HG03342 (cell line): ENCODE data around the gene ANKRD24.
"Not testable (repeated sequence)": the region's sequence is repeated elsewhere in the genome, so short reads cannot be mapped to it uniquely, and the experiment has no call there.

Experiments used
- ATAC-seq: cut with Tn5 transposase; IDR thresholded peaks from one replicate; pipeline ENCODE4 v1.9.1; 2021; ENCODE audit warnings: mild to moderate bottlenecking, moderate library complexity; ENCODE audit not compliant: unreplicated experiment

ANKRD24 gene

DNA sequence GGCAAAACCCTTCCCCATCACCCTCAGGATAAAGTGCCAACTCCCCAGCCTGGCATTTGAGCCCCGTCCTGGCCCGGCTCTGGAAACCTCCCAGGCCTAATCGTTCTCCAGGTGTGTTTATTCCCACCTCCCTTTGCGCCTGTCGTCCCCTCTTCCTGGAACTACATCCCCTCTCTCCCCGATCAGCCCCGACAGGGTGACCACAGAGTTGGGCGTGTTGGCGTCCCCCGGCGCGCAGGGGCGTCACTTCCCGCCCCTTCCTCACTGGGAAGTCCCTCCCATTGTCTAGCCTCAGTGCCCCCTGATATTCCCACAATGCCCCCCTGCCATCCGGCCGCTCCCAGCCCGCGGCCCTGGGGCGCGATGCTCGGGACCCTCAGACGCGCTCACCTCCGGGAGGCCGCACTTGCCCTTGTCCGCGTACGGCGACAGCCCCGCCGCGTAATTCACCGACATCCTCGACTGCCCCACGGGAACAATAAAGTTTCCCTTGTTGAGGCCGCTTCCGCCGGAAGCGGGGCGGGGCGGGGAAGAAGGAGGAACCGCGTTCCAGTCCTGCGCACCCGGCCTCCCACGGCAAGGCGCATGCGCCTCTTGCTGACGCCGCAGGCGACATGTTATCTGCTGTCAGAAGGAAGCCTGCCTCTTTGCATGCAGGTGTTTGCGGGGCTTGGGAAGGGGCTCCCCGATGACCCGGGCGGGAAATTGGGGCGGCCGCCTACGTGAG lies at the start of gene ANKRD24, which contains the start of gene SIRT6:
Gene ANKRD24 (plus strand): TSS at position 606 of the 727 bp plus-strand sequence. CDS start 3,737 bp downstream, outside the sequence.
Gene SIRT6 (minus strand): TSS at position 480 of the 727 bp plus-strand sequence. CDS start 24 bp downstream, at position 456.
- ATAC-seq: peak; percentile 59

DNA sequence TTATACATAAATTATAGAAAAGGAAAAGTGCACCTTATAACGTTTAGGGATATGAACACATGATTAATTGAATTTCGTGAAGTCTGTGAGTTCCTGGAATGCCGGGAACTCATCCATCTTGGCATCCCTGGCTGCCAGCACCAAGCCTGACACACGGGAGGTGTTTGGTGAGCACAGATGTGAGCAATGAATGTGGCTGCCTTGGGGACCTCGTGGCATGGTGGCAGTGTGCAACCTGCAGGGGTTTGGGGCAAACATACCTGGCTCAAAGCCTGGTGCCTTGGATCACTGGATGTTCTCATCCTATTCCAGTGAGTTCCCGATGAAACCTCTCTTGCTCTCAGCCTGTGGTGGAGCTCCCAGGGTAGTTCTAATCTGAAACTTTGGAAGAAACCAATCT lies 48.1 kb upstream of the ANKRD24 start:
- no peak for ATAC-seq

DNA sequence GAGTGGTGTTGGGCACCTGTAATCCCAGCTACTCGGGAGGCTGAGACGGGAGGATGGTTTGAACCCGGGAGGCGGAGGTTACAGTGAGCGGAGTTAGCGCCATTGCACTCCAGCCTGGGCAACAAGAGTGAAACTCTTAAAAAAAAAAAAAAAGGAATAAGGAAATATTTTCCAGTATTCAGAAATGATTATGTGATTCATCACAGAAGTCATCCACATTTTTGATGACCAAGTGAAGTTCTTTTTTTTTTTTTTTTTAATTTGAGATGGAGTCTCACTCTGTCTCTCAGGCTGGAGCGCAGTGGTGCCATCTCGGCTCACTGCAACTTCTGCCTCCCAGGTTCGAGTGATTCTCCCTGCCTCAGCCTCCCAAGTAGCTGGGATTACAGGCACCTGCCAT lies 47.1 kb upstream of the ANKRD24 start:
- not testable (repeated sequence) for ATAC-seq

DNA sequence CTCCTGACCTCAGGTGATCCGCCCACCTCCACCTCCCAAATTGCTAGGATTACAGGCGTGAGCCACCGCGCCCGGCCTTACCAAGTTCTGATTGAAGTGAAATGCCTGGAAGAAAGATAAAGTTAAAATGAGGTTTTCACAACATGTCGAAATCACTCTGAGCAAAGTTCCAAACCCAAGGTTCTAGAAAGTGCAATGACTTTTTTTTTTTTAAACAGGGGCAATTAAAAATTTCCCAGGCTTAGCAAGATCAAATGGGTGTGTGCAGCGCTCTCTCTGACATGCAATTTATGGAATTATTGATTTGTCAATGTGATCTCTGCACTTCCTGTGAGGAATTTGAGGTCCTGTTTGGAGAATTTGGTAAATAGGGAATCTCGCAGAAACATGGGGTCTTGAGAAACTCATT lies 45.8 kb upstream of the ANKRD24 start:
- ATAC-seq: no peak

DNA sequence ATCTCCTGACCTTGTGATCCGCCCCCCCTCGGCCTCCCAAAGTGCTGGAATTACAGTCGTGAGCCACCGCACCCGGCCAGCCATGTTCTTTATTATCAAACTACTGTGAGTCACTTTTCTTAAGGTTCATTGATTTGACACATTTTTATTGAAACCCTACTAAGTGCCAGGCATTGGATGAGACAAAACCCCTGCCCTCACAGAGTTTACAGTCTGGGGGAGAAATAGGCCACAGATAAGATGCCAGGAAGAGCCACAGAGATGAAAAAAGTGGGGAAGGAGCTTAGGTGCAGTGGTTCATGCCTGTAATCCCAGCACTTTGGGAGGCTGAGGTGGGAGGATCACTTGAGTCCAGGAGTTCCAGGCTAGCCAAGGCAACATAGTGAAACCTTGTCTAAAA lies 44.0 kb upstream of the ANKRD24 start:
- ATAC-seq: no peak

- ATAC-seq: no peak
Observed at GRCh38 chr19:4139614-4140236, 42.8 kb upstream of the ANKRD24 start.

GRCh38 chr19:4140237-4140711 lies 42.2 kb upstream of the ANKRD24 start:
- ATAC-seq: no peak

GRCh38 chr19:4142916-4143315 lies 39.6 kb upstream of the ANKRD24 start:
- not testable (repeated sequence) for ATAC-seq

- ATAC-seq: no peak
Observed at GRCh38 chr19:4144666-4145249, 37.7 kb upstream of the ANKRD24 start.

GRCh38 chr19:4149518-4150288 lies 32.8 kb upstream of the ANKRD24 start:
- ATAC-seq: no peak

DNA sequence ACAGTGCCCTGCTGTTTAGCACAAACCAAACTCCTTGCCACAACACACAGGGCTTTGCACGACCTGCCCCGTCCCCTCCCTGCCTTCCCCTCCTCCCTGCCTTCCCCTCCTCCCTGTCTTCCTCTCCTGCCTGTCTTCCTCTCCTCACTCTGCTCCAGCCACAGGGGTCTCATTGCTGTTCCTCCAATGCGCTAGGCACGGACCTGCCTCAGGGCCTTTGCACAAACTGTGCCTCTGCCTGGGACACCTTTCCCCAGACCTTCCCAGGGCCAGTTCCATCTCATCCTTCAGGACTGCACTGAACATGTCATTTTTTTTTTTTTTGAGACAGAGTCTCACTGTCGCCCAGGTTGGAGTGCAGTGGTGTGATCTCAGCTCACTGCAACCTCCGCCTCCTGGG lies 30.9 kb upstream of the ANKRD24 start:
- no peak for ATAC-seq

DNA sequence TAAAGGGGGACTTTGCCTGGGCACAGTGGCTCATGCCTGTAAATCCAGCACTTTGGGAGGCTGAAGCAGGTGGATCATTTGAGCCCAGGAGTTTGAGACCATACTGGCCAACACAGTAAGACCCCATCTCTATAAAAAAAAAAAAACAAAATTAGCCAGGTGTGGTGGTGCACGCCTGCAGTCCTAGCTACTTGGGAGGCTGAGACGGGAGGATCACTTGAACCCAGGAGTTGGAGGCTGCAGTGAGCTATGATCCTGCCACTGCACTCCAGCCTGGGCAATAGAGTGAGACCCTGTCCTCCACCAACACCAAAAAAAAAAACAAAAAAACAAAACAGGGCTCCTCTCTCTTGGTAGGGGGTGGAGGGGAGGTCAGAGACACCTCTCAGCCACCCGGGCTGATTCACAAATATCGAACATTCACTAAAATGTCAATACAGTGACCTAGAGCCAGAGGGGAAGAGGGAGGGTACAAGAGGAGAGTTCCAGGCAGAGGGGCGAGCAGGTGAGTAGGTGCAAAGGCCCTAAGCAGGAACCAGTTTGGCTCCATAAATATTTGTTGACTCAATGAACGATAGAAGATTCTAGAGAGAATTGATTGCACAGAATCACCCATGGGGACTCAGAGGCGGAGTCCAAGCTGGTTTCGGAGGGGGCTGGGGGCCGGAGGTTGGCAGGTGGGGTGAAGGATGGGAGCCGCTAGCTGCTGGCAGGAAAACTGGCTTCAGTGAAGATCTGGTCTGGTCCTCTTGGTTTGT lies 30.1 kb upstream of the ANKRD24 start:
- ATAC-seq: no peak

GRCh38 chr19:4154571-4155312 lies 27.7 kb upstream of the ANKRD24 start:
- ATAC-seq: no peak

DNA sequence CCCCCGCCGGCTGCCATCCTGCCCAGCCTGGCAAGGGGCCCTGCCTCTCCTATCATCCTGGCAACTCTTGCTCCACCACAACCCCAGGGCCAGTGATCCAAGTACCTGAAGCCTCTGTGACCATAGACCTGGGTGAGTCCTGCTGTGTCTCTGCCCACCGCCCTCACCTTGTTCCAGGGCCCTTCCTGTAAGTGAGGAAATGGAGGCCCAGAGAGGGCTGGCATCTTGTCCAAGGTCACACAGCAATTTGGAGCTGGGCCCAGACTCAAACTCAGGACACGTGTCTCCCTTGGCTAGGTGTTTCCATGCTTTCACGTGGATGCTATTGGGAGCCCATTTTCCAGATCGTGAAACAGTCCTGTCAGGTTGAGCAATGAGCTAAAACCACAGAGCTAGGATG lies 25.3 kb upstream of the ANKRD24 start:
- ATAC-seq: no peak

- not testable (repeated sequence) for ATAC-seq
Observed at GRCh38 chr19:4157971-4158370, 24.5 kb upstream of the ANKRD24 start.

- no peak for ATAC-seq
Observed at GRCh38 chr19:4161415-4162077, 20.9 kb upstream of the ANKRD24 start.

DNA sequence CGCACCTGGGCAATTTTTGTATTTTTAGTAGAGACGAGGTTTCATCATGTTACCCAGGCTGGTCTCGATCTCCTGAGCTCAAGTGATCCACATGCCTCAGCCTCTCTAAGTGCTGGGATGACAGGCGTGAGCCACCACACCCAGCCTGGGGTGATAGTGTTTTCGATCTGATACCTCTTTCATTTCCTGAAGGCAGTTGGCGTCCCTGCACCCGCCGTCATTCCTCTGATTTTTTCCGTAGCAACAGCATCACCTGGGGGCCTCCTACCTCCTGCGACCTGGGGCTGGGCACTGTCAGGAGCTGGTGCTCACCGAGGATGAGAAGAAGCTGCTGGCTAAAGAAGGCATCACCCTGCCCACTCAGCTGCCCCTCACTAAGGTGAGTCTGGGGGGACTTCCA lies 18.2 kb upstream of the ANKRD24 start:
- no peak for ATAC-seq

DNA sequence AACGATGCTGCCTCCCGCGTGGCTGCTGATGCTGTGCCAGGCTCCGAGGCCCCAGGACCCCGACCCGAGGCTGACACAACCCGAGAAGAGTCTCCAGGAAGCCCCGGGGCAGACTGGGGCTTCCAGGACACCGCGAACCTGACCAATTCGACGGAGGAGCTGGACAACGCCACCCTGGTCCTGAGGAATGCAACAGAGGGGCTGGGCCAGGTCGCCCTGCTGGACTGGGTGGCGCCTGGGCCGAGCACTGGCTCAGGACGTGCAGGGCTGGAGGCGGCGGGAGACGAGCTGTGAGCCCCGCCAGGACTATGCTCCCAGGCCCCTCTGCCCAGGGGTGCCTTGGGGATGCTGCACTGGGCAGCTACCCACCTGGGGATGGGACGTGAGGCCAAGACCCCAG lies 10.8 kb upstream of the ANKRD24 start:
- ATAC-seq: no peak

DNA sequence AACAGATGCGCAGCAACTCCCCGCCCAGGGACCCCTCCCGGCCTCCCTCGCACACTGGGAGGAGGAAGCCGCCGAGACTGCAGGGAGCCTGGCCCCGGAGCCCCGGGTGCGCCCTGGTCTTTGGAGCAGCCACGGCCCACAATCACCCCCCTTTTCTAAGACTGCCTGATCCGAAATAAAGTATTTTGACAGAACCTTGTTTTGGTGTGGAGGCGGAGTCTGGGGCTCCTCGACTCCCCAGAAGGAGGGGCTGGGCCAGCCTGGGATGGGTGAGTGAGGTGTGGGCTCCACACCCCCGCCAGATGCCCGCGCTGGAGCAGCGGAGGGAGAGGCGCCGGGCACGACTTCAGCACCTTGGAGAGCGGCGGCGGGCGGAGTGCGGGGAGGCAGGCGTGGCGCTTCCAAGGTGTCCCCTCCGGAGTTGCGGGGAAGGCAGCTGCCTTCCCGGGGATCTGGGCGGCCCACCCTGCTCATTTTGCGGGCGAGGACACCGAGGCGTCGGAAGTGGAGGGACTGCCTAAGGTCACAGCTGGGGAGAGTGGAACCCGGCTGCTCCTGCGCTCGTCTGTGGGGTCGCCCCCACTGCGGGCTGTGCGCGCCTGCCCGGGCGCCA lies 9.5 kb upstream of the ANKRD24 start:
- no peak for ATAC-seq
